Keratinocyte (primary cell): ENCODE measurements around the gene CHCHD6. TPM values are rescaled to one million over a fixed set of nuclear protein-coding genes. Genes with fewer than 3 reads are reported as not detected.

Experiments used
- DNase-seq: peaks from one replicate; pipeline ENCODE4 v3.0.0-alpha.2; 2011; ENCODE audit warnings: low read depth, missing footprints, low spot score
- FAIRE-seq: peaks from 2 replicates; lab custom pipeline; 2011; peaks lifted over from hg19 to GRCh38; lab: Jason Lieb, UNC
- H2AFZ ChIP-seq: 2 replicates; pipeline ENCODE4 v1.6.0; 2012; ENCODE audit warnings: low read length, control low read depth, inconsistent platforms; ENCODE audit not compliant: control insufficient read depth
- H3K27ac ChIP-seq: 2 replicates; pipeline ENCODE4 v1.5.1; 2011; ENCODE audit warnings: low read length; ENCODE audit not compliant: control insufficient read depth, insufficient read depth
- H3K27me3 ChIP-seq: 3 replicates; pipeline ENCODE4 v1.6.0; 2011; ENCODE audit warnings: low read length; ENCODE audit not compliant: control insufficient read depth, insufficient read depth; ENCODE audit errors: extremely low read depth
- H3K36me3 ChIP-seq, 2 experiments: 2 replicates in 1 of 2; 3 replicates in 1 of 2; pipeline ENCODE4 v1.5.1; 2011; ENCODE audit warnings: low read length in 2 of 2, mild to moderate bottlenecking in 1 of 2; ENCODE audit not compliant: control insufficient read depth in 2 of 2, insufficient read depth in 2 of 2; ENCODE audit errors: extremely low read depth in 1 of 2
- H3K4me1 ChIP-seq: 3 replicates; pipeline ENCODE4 v1.5.1; 2011; ENCODE audit warnings: low read length; ENCODE audit not compliant: control insufficient read depth, insufficient read depth; ENCODE audit errors: extremely low read depth
- H3K4me2 ChIP-seq: 3 replicates; pipeline ENCODE4 v1.6.0; 2011; ENCODE audit warnings: low read depth, low read length; ENCODE audit not compliant: control insufficient read depth, insufficient read depth; ENCODE audit errors: extremely low read depth
- H3K4me3 ChIP-seq, 3 experiments: fragments of 200-600 bp in 1 of 3; sonication (generic) in 1 of 3; 2 replicates in 2 of 3; 3 replicates in 1 of 3; pipeline ENCODE4 v1.5.1; 2011 to 2016; ENCODE audit warnings: low read length in 3 of 3, mild to moderate bottlenecking in 3 of 3, control low read depth in 2 of 3, inconsistent platforms in 1 of 3, low read depth in 1 of 3, mixed read lengths in 1 of 3, mixed run types in 1 of 3, moderate library complexity in 1 of 3; ENCODE audit not compliant: control insufficient read depth in 2 of 3, insufficient read depth in 2 of 3; ENCODE audit errors: extremely low read depth in 1 of 3
- H3K79me2 ChIP-seq: 2 replicates; pipeline ENCODE4 v1.6.0; 2012; ENCODE audit warnings: low read length; ENCODE audit not compliant: control insufficient read depth, insufficient read depth
- H3K9ac ChIP-seq: 3 replicates; pipeline ENCODE4 v1.6.0; 2011; ENCODE audit warnings: low read length; ENCODE audit not compliant: control insufficient read depth, insufficient read depth; ENCODE audit errors: extremely low read depth
- H3K9me1 ChIP-seq: 3 replicates; pipeline ENCODE4 v1.6.0; 2011; ENCODE audit warnings: low read length; ENCODE audit not compliant: control insufficient read depth, insufficient read depth; ENCODE audit errors: extremely low read depth
- H3K9me3 ChIP-seq: 2 replicates; pipeline ENCODE4 v1.5.1; 2012; ENCODE audit warnings: low read depth, low read length; ENCODE audit not compliant: control insufficient read depth
- H4K20me1 ChIP-seq: 3 replicates; pipeline ENCODE4 v1.6.0; 2011; ENCODE audit warnings: low read length; ENCODE audit not compliant: control insufficient read depth, insufficient read depth; ENCODE audit errors: extremely low read depth
- EZH2 ChIP-seq: IDR thresholded peaks from one replicate; pipeline ENCODE4 v1.6.1; 2012; ENCODE audit warnings: inconsistent platforms, mild to moderate bottlenecking, low read length, moderate library complexity
- dilution Hi-C: fragments of 300-500 bp; cut with MboI; formaldehyde crosslinking; loops from one replicate; pipeline ENCODE4 v1.7.0; 2020; ENCODE audit warnings: low sequenced_read_pairs; ENCODE audit not compliant: extremely low pct_ligation_motif_present
- polyA plus RNA-seq, 5 experiments: library from polyadenylated mRNA; depleted of rRNA in 3 of 5; stranded (reverse) in 3 of 5; stranded (forward) in 1 of 5; unstranded in 1 of 5; fragments of >200 nt; gene quantifications; 1 replicate in 1 of 5; 2 replicates in 3 of 5; 3 replicates in 1 of 5; pipeline versions ENCODE4 v1.2.1 to v1.2.3, GENCODE V29; 2011 to 2012; ENCODE audit warnings: missing spikeins in 2 of 5, low read depth in 1 of 5, low replicate concordance in 1 of 5
- TF ChIP-seq, protein P1 (sequence below), 3 experiments: IDR thresholded peaks in 1 of 3; conservative IDR thresholded peaks in 1 of 3; optimal IDR thresholded peaks in 1 of 3; 2 replicates in 2 of 3; 3 replicates in 1 of 3; pipeline versions ENCODE3 to v1.5.1; 2011; ENCODE audit warnings: low read length in 3 of 3, mild to moderate bottlenecking in 3 of 3, moderate library complexity in 2 of 3, control low read depth in 1 of 3, inconsistent platforms in 1 of 3; ENCODE audit not compliant: insufficient read depth in 2 of 3; ENCODE audit errors: extremely low read depth in 1 of 3

The CHCHD6 gene
- polyA plus RNA-seq, 1 donor (not counting 4 experiments of a cell fraction or from before 2014, with no cell fraction given): 21.7 TPM

- Histone ChIP-seq H3K9me3 (no peaks in the 10 kb centered on the region), H2AFZ (no peak overlapping the region), H3K9me1 (no peaks in the 10 kb centered on the region), H3K9ac (no peak overlapping the region), H3K4me1 (no peaks in the 10 kb centered on the region), H3K79me2 (no peaks in the 10 kb centered on the region), H3K36me3 (no peaks in the 10 kb centered on the region), H4K20me1 (no peaks in the 10 kb centered on the region), H3K27me3 (no peaks in the 10 kb centered on the region), H3K4me3 (no peak overlapping the region), H3K4me2 (no peak overlapping the region), H3K27ac (no peak overlapping the region)
- FAIRE-seq (no peak), DNase-seq (no peak)
- dilution Hi-C loops: no loop called here
- TF ChIP-seq EZH2: no peak
- TF ChIP-seq, protein P1, sequence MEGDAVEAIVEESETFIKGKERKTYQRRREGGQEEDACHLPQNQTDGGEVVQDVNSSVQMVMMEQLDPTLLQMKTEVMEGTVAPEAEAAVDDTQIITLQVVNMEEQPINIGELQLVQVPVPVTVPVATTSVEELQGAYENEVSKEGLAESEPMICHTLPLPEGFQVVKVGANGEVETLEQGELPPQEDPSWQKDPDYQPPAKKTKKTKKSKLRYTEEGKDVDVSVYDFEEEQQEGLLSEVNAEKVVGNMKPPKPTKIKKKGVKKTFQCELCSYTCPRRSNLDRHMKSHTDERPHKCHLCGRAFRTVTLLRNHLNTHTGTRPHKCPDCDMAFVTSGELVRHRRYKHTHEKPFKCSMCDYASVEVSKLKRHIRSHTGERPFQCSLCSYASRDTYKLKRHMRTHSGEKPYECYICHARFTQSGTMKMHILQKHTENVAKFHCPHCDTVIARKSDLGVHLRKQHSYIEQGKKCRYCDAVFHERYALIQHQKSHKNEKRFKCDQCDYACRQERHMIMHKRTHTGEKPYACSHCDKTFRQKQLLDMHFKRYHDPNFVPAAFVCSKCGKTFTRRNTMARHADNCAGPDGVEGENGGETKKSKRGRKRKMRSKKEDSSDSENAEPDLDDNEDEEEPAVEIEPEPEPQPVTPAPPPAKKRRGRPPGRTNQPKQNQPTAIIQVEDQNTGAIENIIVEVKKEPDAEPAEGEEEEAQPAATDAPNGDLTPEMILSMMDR (optimal IDR thresholded peaks at IDR 0.05 in 1 of 3, IDR thresholded peaks at IDR 0.05 in 1 of 3, conservative IDR thresholded peaks at IDR 0.05 in 1 of 3; ENCODE audit: extremely low read depth in 1 of 3, insufficient read depth in 2 of 3, low read length in 3 of 3): no peak
These were observed 168.8 kb downstream of the CHCHD6 start for GRCh38 chr3:126872701-126873342.

- no peak for FAIRE-seq
- H3K4me1 ChIP-seq: no peaks in the 10 kb centered on the region
- no peak for DNase-seq
These were observed 169.4 kb downstream of the CHCHD6 start for GRCh38 chr3:126873416-126873815.

More at GRCh38 chr3:126873416-126873815, 169.4 kb downstream of the CHCHD6 start:
- Histone ChIP-seq H3K9me1 (no peaks in the 10 kb centered on the region), H4K20me1 (no peaks in the 10 kb centered on the region), H3K27me3 (no peaks in the 10 kb centered on the region), H3K79me2 (no peaks in the 10 kb centered on the region), H3K27ac (no peak overlapping the region), H3K9me3 (no peaks in the 10 kb centered on the region), H3K36me3 (no peaks in the 10 kb centered on the region), H2AFZ (no peak overlapping the region), H3K4me3 (no peak overlapping the region), H3K9ac (no peak overlapping the region), H3K4me2 (no peak overlapping the region)
- dilution Hi-C loops: no loop called here
- TF ChIP-seq, protein P1 (optimal IDR thresholded peaks at IDR 0.05 in 1 of 3, IDR thresholded peaks at IDR 0.05 in 1 of 3, conservative IDR thresholded peaks at IDR 0.05 in 1 of 3; ENCODE audit: extremely low read depth in 1 of 3, insufficient read depth in 2 of 3, low read length in 3 of 3): no peak
- no peak for TF ChIP-seq EZH2
